HG02610 (cell line): ENCODE measurements around the gene HCN3.

Experiments
- ATAC-seq: cut with Tn5 transposase; IDR thresholded peaks from one replicate; pipeline ENCODE4 v1.9.1; 2021; ENCODE audit warnings: mild to moderate bottlenecking, moderate library complexity; ENCODE audit not compliant: unreplicated experiment

Gene HCN3

GRCh38 chr1:155254228-155254713, 23.0 kb upstream of the HCN3 start:
- no peak for ATAC-seq

DNA sequence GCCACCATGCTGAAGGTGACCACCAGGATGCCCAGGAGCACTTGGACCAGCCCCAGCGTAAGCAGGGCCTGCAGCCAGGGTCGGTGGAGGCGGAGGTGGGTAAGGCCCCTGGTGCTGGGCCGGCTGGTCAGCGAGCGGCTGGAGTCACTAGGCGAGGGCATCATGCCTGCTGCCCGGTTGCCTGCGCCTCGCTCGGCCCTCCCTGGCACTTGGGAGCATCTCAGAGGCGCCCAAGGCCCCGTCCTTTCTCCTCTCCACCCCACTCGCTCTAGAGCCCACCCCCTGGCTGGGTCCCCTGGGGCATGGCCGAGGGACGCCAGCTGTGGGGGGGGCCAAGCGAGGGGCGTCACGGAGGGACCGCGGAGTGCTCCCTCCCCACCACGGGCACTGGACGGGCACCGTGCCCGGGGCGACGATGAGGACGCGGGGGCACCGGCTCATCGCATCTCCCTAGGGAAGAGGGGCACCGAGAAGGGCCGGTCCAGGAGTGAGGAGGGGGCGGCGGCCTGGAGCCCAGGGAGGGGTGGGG, 22.5 kb upstream of the HCN3 start:
- ATAC-seq, result no peak

DNA sequence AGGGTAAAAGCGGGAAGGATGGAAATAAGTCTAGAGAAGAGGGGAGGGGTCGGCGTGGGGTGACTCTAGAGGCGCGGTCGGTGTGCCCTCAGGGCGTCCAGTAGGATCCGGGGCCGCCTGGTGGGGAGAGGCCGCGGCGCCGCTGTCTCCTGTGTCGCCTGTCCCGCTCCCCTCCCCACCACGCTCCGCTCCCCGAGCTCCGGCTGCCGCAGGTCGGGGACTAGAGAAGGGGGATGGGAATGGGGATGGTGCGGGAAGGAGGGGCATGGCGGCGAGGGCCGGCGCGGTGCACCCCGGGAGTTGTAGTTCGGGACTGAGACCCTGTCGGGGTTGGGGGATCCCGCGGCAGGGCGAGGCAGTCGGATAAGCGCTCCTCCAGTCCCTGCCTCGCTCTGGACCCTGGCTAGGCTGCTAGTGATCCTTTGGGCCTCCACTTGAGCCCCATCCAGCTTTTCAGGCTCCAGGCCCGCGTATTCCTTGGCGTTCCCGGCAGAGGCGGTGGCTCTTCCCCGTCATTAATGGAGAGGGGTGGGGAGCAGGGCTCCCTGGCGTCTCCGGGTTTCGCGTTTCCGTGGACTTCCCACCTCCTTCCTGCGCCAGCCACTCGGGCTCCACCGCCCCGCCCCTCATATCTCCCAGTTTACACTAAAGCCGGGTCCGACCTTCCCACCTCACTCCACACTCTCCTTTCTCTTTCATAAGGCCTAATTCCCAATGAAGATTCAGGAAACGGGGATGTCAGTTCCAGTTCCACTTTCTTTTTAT, 21.8 kb upstream of the HCN3 start, which contains the start of gene ENTREP3:
Gene ENTREP3, minus strand, starts transcription at position 241 of the 765 bp plus-strand sequence. CDS start 606 bp downstream, outside the sequence.
- peak; percentile 64 for ATAC-seq

GRCh38 chr1:155256058-155256852, 21.0 kb upstream of the HCN3 start:
- ATAC-seq, result no peak

GRCh38 chr1:155260276-155260675, 17.0 kb upstream of the HCN3 start:
- ATAC-seq, result no peak

DNA sequence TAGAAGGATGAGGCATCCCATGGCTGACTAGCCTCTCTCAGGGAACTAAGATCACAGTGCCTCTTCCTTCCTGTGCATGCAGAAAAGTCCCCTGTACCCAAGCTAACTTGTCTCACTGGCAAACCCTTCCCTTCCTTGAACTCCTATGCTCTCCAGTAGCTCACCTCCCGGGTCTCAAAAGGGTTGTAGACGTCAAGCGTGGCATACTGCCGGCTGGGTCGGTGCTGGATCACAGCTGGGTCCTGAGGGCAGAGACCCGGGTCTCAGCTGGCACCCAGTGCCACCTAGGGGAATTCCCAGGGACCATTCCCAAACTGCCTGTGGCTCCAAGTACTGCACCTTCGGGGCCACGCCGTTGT, 15.8 kb upstream of the HCN3 start:
- peak; percentile 10 for ATAC-seq

DNA sequence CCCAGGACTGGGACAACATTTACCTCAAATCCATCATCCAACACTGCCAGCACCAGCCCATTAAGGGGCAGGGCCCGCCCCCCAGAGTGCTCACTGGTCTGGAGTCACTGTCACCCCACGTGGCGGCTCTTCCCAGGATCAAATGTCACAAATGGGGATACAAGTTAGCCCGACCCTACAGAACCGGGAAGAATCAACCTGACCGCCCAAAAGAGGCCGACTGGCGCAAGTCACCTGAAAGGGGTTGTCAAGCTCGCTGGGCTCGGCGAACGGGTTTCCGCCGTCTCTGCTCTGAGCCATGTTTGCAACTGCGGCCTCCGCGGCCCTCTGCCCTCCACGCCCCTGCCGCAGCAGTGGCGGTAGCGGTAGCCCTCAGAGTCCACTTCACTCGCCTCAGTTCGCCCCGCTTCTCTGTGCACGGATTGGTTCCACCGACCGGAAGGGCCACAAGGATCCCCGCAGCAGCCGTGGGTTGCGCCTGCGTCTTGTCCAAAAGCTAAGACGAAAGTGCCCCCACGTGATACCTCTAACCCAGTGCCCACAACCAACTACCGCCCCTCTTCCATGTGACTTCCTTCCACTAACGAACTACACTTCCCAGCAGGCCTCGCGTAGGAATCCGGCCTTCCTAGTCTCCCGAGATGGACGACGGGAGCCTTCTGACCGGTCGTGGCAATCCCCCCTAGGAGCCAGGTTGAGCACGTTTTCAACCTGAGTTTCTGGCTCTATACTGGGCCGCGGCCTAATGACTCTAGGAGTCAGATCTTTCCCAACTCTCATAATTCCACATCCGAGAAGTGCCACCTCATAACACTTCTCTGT, 15.2 kb upstream of the HCN3 start, which contains the start of gene SCAMP3:
Gene SCAMP3, minus strand, starts transcription at position 509 of the 822 bp plus-strand sequence. Its CDS starts 209 bp downstream, at position 300.
- peak; percentile 90 for ATAC-seq

- no peak for ATAC-seq
These were observed 14.2 kb upstream of the HCN3 start for GRCh38 chr1:155263067-155263466.

DNA sequence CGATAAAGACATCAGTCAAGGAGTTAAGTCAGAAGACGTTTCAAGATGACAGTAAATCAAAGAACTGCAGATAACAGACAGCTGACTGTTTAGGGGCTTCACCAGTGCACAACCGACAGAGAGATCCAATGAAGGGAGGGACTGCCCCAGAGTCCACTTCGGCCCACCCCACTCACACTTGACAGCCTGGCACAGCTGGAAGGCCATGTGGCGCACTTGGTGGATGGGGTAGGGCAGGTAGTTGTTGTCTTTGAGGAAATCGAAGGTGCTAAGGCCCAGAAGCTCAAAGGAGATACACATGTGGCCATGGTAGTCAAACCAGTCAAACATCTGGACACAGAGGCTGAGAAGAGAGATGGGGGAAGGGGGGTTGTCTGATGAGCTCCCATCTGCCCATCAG, 10.7 kb upstream of the HCN3 start:
- ATAC-seq, result no peak

- ATAC-seq, result no peak
These were observed 9.9 kb upstream of the HCN3 start for GRCh38 chr1:155267373-155267772.

DNA sequence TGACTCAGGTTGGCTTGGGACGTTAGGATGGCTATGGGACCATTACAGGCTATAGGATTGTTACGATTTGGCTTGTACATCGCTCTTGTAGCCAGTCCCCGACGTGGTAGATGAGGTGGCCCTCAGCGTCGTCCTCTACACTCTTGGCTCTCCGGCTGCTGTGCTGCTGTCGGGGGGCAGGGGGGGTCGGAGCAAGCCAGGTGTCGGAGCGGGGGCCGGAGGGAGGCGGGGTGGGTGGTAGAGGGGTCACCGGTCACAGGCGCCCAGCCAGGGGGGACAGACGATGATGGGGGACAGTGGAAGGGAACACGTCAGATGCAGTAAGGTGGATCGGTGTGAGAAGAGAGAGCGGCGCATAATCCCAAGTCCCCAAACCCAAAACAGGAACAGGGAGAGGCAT, 8.6 kb upstream of the HCN3 start:
- no peak for ATAC-seq

DNA sequence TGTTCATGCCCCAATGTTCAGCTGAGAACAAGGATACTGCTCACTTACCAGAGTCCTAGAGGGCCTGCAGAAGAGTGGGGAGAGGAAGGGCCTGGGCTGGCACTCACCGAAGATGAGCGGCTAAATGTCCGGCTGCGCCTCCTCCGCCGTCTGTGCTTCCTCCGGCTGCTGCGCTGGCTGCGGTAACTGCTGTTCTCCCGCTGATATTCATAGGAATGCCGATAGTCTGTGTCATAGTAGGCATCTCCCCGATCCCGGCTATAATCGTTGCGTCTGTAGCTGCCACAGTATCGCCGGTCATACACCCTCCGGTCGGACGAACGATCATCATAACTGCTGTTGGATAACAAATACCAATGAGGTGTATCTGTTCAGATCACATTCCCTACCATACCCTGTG, 7.9 kb upstream of the HCN3 start:
- no peak for ATAC-seq

DNA sequence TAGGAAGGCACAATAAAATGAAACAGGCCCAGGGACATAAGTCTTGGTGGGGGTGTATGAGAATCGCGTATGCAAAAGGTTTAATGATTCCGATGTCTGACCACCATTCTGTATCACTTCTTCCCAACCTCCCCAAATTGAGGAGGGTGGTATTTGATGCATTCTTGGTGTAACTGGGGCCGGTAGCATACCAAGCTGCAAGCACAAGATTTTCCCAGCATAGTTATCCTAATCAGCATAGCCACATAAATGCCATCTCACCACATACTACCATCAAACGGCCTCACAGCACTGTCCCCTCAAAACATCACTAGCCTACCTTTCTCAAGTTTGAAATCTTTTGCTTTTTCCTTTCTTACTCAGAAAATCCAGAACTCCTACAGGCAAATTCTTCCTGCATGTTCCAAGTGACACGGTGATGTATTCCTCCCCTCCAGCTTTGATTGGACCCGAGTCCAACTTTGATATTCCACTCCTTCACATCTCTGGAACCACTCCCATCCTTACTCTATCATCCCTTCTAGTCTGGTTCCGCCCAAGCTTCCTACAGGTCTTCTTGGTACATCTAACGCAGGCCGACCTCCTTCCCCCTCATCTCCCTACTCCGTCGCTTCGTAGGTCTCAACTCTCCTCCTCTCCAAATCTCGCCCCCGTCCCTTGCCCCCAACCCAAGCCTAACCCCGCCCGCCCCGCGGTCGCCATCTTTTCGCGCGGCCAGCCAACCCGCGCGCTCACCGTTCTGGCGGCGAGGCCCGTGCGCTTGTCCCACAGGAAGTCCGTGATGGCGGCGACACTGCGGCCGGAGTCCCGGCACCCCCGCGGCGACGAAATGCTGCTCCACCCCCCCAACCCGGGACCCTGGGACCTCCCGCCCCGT, 4.6 kb upstream of the HCN3 start:
- peak; percentile 8 for ATAC-seq

DNA sequence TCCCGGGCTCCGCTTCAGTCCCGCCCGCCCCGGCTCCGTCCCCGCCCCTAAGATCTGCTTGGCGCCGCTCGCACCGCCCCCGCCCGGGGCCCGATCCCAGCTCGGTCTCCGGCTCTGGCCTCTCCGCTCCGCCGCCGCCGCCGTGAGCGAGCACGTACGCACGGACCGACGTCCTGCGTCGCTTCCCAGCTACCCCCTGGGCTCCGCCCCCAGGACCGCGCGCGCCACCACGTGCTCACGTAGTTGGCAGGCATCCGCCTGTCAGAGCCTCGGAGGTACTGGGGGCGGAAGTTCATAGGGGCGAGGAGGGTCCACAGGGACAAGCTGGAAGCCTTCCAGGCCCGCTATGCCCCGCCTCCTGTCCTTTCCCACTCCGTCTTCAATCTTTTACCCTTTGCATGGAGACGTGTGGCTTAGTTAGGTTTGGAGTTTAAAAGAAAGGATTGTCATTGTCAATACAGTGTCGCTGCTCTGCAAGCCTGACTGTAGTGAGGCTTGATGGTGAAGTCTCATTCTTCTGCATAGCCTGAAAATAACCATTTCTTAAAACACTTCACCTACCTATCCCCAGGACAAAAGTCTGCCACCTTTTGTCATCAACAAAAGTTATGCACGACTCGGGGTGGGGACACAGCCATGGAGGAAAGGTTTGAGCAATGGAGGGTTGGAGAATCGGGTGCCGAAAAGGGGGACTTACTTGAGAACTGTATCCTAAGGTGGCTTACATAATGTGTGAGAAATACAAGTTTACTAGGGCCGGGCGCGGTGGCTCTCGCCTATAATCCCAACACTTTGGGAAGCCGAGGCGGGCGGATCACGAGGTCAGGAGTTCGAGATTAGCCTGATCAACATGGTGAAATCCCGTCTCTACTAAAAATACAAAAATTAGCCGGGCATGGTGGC, 3.7 kb upstream of the HCN3 start, which contains the start of gene CLK2:
Gene CLK2, minus strand, starts transcription at position 162 of the 903 bp plus-strand sequence. CDS start 2,527 bp downstream, outside the sequence.
- ATAC-seq, result peak; percentile 86

GRCh38 chr1:155277902-155278688, 832 bp downstream of the HCN3 start:
- no peak for ATAC-seq

- ATAC-seq, result no peak
These were observed 1.5 kb downstream of the HCN3 start for GRCh38 chr1:155278689-155279160.

DNA sequence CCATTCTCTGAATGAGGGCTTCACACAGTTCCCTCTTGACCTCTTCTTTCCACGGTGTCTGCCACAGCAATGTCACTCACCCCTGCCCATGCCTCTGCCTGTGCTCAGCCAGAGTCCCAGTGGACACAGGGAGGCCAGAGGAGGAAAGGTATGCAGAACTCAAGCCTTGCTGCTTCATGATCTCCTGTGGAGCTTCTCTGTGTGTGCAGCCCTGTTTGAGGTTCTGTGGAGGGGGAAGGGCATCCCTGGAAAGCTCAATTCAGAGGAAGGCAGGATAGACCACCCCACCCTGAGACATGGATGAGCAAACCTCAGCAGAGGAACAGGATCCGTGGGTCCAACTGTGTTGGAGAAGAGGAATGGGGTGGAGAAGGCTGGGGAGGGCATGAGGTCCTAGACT, 2.0 kb downstream of the HCN3 start:
- no peak for ATAC-seq
